Keratinocyte (primary cell): Measurements from ENCODE around the gene ANKS6.

Experiments used
- EZH2 ChIP-seq: IDR thresholded peaks from one replicate; pipeline ENCODE4 v1.6.1; 2012; ENCODE audit warnings: inconsistent platforms, mild to moderate bottlenecking, low read length, moderate library complexity
- TF ChIP-seq, protein P1 (sequence below), 3 experiments: IDR thresholded peaks in 1 of 3; conservative IDR thresholded peaks in 1 of 3; optimal IDR thresholded peaks in 1 of 3; 2 replicates in 2 of 3; 3 replicates in 1 of 3; pipeline versions ENCODE3 to v1.5.1; 2011; ENCODE audit warnings: low read length in 3 of 3, mild to moderate bottlenecking in 3 of 3, moderate library complexity in 2 of 3, control low read depth in 1 of 3, inconsistent platforms in 1 of 3; ENCODE audit not compliant: insufficient read depth in 2 of 3; ENCODE audit errors: extremely low read depth in 1 of 3

DNA sequence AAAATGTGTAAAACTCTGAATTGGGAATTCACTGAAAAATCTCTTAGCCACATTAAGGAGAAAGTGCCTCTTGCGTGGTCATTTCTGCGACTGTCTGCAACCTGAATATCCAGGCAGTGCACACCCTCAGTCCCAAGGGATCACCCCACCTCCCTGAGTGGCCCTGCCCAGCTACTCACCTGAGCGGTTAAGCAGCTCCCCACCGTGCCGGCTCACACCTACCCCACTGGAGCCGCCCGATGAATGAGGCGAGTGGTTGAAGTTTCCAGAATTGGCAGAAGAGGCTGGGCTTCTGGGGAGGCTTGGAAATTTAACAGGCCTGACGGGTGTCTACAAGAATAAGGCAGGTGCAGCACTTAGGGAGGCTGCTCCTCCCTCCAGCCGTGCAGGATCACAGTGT is 25.6 kb downstream of the ANKS6 start:
- TF ChIP-seq, protein P1, sequence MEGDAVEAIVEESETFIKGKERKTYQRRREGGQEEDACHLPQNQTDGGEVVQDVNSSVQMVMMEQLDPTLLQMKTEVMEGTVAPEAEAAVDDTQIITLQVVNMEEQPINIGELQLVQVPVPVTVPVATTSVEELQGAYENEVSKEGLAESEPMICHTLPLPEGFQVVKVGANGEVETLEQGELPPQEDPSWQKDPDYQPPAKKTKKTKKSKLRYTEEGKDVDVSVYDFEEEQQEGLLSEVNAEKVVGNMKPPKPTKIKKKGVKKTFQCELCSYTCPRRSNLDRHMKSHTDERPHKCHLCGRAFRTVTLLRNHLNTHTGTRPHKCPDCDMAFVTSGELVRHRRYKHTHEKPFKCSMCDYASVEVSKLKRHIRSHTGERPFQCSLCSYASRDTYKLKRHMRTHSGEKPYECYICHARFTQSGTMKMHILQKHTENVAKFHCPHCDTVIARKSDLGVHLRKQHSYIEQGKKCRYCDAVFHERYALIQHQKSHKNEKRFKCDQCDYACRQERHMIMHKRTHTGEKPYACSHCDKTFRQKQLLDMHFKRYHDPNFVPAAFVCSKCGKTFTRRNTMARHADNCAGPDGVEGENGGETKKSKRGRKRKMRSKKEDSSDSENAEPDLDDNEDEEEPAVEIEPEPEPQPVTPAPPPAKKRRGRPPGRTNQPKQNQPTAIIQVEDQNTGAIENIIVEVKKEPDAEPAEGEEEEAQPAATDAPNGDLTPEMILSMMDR (optimal IDR thresholded peaks at IDR 0.05 in 1 of 3, IDR thresholded peaks at IDR 0.05 in 1 of 3, conservative IDR thresholded peaks at IDR 0.05 in 1 of 3; ENCODE audit: extremely low read depth in 1 of 3, insufficient read depth in 2 of 3, low read length in 3 of 3) = no peak
- TF ChIP-seq EZH2 = no peak
